ENCODE results near the gene RAB3C.

GRCh38 chr5:58649716-58650115, 66.8 kb downstream of the RAB3C start:
- TF ChIP-seq CTCF (conservative IDR thresholded peaks at IDR 0.05) (no peak), ZFX (IDR thresholded peaks at IDR 0.05) (no peak)
